Rectal smooth muscle tissue (tissue), 1 donor: ENCODE measurements around the gene COL25A1.

ENCODE experiments used
- H3K27ac ChIP-seq: one replicate; pipeline ENCODE4 v1.7.0; 2013; ENCODE audit warnings: low read depth, low read length, inconsistent platforms
- H3K27me3 ChIP-seq: one replicate; pipeline ENCODE4 v1.7.0; 2013; ENCODE audit warnings: low read length; ENCODE audit not compliant: control insufficient read depth, insufficient read depth
- H3K36me3 ChIP-seq: one replicate; pipeline ENCODE4 v1.7.0; 2013; ENCODE audit warnings: low read length; ENCODE audit not compliant: control insufficient read depth, insufficient read depth
- H3K4me1 ChIP-seq: one replicate; pipeline ENCODE4 v1.7.0; 2013; ENCODE audit warnings: low read length; ENCODE audit not compliant: control insufficient read depth, insufficient read depth
- H3K4me3 ChIP-seq: one replicate; pipeline ENCODE4 v1.7.0; 2013; ENCODE audit warnings: low read length
- H3K9ac ChIP-seq: one replicate; pipeline ENCODE4 v1.7.0; 2013; ENCODE audit warnings: low read length

The COL25A1 gene

GRCh38 chr4:108854786-108855185 is 447.7 kb downstream of the COL25A1 start:
- H3K27ac ChIP-seq = no peak overlapping the region
- H3K4me3 ChIP-seq = no peak overlapping the region
- no peak overlapping the region for H3K9ac ChIP-seq
- no peaks in the 10 kb centered on the region for H3K4me1 ChIP-seq
- no peaks in the 10 kb centered on the region for H3K27me3 ChIP-seq
- H3K36me3 ChIP-seq = no peaks in the 10 kb centered on the region

- no peak overlapping the region for H3K4me3 ChIP-seq
- no peaks in the 10 kb centered on the region for H3K27me3 ChIP-seq
- H3K27ac ChIP-seq = no peak overlapping the region
- no peak overlapping the region for H3K9ac ChIP-seq
- H3K4me1 ChIP-seq = no peaks in the 10 kb centered on the region
- no peaks in the 10 kb centered on the region for H3K36me3 ChIP-seq
Observed at GRCh38 chr4:108852691-108853090, 449.8 kb downstream of the COL25A1 start.

- H3K4me3 ChIP-seq = no peak overlapping the region
- H3K36me3 ChIP-seq = no peaks in the 10 kb centered on the region
- H3K27ac ChIP-seq = no peak overlapping the region
- H3K27me3 ChIP-seq = no peaks in the 10 kb centered on the region
- H3K4me1 ChIP-seq = no peaks in the 10 kb centered on the region
- no peak overlapping the region for H3K9ac ChIP-seq
Observed at GRCh38 chr4:108851366-108851765, 451.1 kb downstream of the COL25A1 start.

- Histone ChIP-seq H3K36me3 (no peaks in the 10 kb centered on the region), H3K27ac (no peak overlapping the region), H3K9ac (no peak overlapping the region), H3K4me1 (no peaks in the 10 kb centered on the region), H3K27me3 (no peaks in the 10 kb centered on the region), H3K4me3 (no peak overlapping the region)
Observed at GRCh38 chr4:108850219-108850649, 452.2 kb downstream of the COL25A1 start.

GRCh38 chr4:108849611-108850168 is 452.8 kb downstream of the COL25A1 start:
- Histone ChIP-seq H3K27ac (no peak overlapping the region), H3K36me3 (no peaks in the 10 kb centered on the region), H3K9ac (no peak overlapping the region), H3K4me1 (no peaks in the 10 kb centered on the region), H3K4me3 (no peak overlapping the region), H3K27me3 (no peaks in the 10 kb centered on the region)

GRCh38 chr4:108846568-108846967 is 455.9 kb downstream of the COL25A1 start:
- H3K36me3 ChIP-seq = no peaks in the 10 kb centered on the region
- no peaks in the 10 kb centered on the region for H3K4me1 ChIP-seq
- H3K9ac ChIP-seq = no peak overlapping the region
- H3K27ac ChIP-seq = no peak overlapping the region
- no peak overlapping the region for H3K4me3 ChIP-seq
- no peaks in the 10 kb centered on the region for H3K27me3 ChIP-seq

GRCh38 chr4:108840426-108840975 is 462.0 kb downstream of the COL25A1 start:
- Histone ChIP-seq H3K4me3 (no peak overlapping the region), H3K27ac (no peak overlapping the region), H3K9ac (no peak overlapping the region), H3K27me3 (no peaks in the 10 kb centered on the region), H3K36me3 (no peaks in the 10 kb centered on the region), H3K4me1 (no peaks in the 10 kb centered on the region)

- Histone ChIP-seq H3K27me3 (no peaks in the 10 kb centered on the region), H3K4me3 (no peak overlapping the region), H3K4me1 (no peaks in the 10 kb centered on the region), H3K9ac (no peak overlapping the region), H3K36me3 (no peaks in the 10 kb centered on the region), H3K27ac (no peak overlapping the region)
Observed at GRCh38 chr4:108839333-108839732, 463.1 kb downstream of the COL25A1 start.

- Histone ChIP-seq H3K4me3 (no peak overlapping the region), H3K27ac (no peak overlapping the region), H3K27me3 (no peaks in the 10 kb centered on the region), H3K4me1 (no peaks in the 10 kb centered on the region), H3K9ac (no peak overlapping the region), H3K36me3 (no peaks in the 10 kb centered on the region)
Observed at GRCh38 chr4:108838451-108838850, 464.0 kb downstream of the COL25A1 start.

- Histone ChIP-seq H3K9ac (no peak overlapping the region), H3K27me3 (no peaks in the 10 kb centered on the region)
Observed at GRCh38 chr4:108834835-108835384, 467.5 kb downstream of the COL25A1 start.

GRCh38 chr4:108834166-108834834 is 468.2 kb downstream of the COL25A1 start:
- no peak overlapping the region for H3K4me3 ChIP-seq
- no peaks in the 10 kb centered on the region for H3K27me3 ChIP-seq
- H3K27ac ChIP-seq = no peak overlapping the region
- no peaks in the 10 kb centered on the region for H3K36me3 ChIP-seq
- H3K4me1 ChIP-seq = no peaks in the 10 kb centered on the region
- H3K9ac ChIP-seq = no peak overlapping the region

More at GRCh38 chr4:108834835-108835384, 467.5 kb downstream of the COL25A1 start:
- no peaks in the 10 kb centered on the region for H3K36me3 ChIP-seq
- no peak overlapping the region for H3K4me3 ChIP-seq
- no peak overlapping the region for H3K27ac ChIP-seq
- H3K4me1 ChIP-seq = no peaks in the 10 kb centered on the region

GRCh38 chr4:108833046-108833445 is 469.4 kb downstream of the COL25A1 start:
- Histone ChIP-seq H3K9ac (no peak overlapping the region), H3K4me3 (no peak overlapping the region), H3K4me1 (no peaks in the 10 kb centered on the region), H3K36me3 (no peaks in the 10 kb centered on the region), H3K27me3 (no peaks in the 10 kb centered on the region), H3K27ac (no peak overlapping the region)
